ENCODE measurements around the gene FOXP1. TPM values are rescaled to one million over a fixed set of nuclear protein-coding genes. Genes with fewer than 3 reads are reported as not detected.

FOXP1 gene
- total RNA-seq, 1 experiment from 2014 or later, result 75.3 TPM

DNA sequence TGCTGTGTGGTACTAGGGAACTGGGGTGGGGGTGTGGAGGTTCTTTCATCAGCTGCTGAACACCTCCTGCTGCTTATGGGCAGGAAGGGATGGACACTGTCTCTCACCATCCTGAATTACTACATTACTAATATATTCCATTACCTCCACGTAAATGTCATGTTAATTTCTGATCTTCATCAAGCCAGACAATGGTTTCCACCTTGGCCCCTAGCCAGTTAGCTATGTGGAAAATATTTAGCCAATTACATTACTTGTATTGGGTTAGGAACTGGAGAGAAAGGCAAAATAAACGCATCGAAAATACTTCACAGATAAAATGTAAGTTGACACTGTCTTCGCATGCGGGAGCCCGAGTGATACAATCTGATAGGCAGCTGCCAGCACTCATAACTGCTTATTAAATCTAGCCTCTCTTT, 95.1 kb downstream of the FOXP1 start:
- H3K9me3 Mint-ChIP-seq, result peaks cover 5 to 12% of the 10 kb centered on the region in 2 experiments
- DNase-seq, result no peak
- H3K4me3 Mint-ChIP-seq, result no peak overlapping the region
- Histone ChIP-seq H3K27me3 (ENCODE audit: insufficient read depth, low read length) (no peaks in the 10 kb centered on the region), H2BK120ac (ENCODE audit: low read depth, low read length, poor library complexity, severe bottlenecking) (no peak overlapping the region), H3K4me1 (ENCODE audit: insufficient read depth, low read length) (no peaks in the 10 kb centered on the region; the same call in 1 of the 2 replicates), H4K20me1 (ENCODE audit: control insufficient read depth, insufficient read depth, insufficient read length) (no peaks in the 10 kb centered on the region), H2AFZ (ENCODE audit: low read length) (no peak overlapping the region), H3K4me2 (ENCODE audit: insufficient read depth, insufficient read length, low read length) (no peak overlapping the region), H3K56ac (ENCODE audit: insufficient read length, low read depth, low read length) (no peak overlapping the region), H3K14ac (ENCODE audit: insufficient read depth, low read length) (no peak overlapping the region), H3K4ac (ENCODE audit: low read depth, low read length) (no peak overlapping the region), H3K79me1 (ENCODE audit: insufficient read depth, low read depth, low read length, poor library complexity, severe bottlenecking) (no peaks in the 10 kb centered on the region), H3T11ph (ENCODE audit: low read length) (no peak overlapping the region), H2BK5ac (ENCODE audit: insufficient read length, low read length) (no peak overlapping the region), H3K9ac (ENCODE audit: extremely low read depth, insufficient read length, low read length) (no peak overlapping the region), H2BK15ac (ENCODE audit: low read depth, low read length) (no peak overlapping the region), H4K91ac (ENCODE audit: insufficient read length, low read depth, low read length) (no peak overlapping the region), H3K9me3 (ENCODE audit: control insufficient read depth, low read depth, low read length) (no peaks in the 10 kb centered on the region), H3K27ac (ENCODE audit: insufficient read length, low read depth, low read length) (no peak overlapping the region), H3K18ac (ENCODE audit: insufficient read length, low read depth, low read length) (no peak overlapping the region), H2BK12ac (ENCODE audit: insufficient read length, low read depth, low read length) (no peak overlapping the region), H4K8ac (replicated peaks; ENCODE audit: insufficient read length, low read depth, low read length) (no peak overlapping the region), H4K5ac (ENCODE audit: insufficient read length, low read depth, low read length) (no peak overlapping the region), H2BK20ac (ENCODE audit: low read depth, low read length, poor library complexity, severe bottlenecking) (no peak overlapping the region), H2AK5ac (ENCODE audit: insufficient read length, low read length) (no peak overlapping the region), H3K79me2 (ENCODE audit: insufficient read depth, low read length) (no peaks in the 10 kb centered on the region), H3K23me2 (ENCODE audit: insufficient read length, low read depth, low read length, poor library complexity, severe bottlenecking) (no peaks in the 10 kb centered on the region), H3K23ac (ENCODE audit: insufficient read length, low read depth, low read length) (no peak overlapping the region)
- no peak overlapping the region for H3K27ac Mint-ChIP-seq
- WGBS (ENCODE audit: extremely low coverage, insufficient read length, low lambda C conversion rate), result no CpG with 5 or more reads among the region's 6 CpGs
- H3K27me3 Mint-ChIP-seq (ENCODE audit: low read depth), result no peaks in the 10 kb centered on the region
- TF ChIP-seq, protein P1, sequence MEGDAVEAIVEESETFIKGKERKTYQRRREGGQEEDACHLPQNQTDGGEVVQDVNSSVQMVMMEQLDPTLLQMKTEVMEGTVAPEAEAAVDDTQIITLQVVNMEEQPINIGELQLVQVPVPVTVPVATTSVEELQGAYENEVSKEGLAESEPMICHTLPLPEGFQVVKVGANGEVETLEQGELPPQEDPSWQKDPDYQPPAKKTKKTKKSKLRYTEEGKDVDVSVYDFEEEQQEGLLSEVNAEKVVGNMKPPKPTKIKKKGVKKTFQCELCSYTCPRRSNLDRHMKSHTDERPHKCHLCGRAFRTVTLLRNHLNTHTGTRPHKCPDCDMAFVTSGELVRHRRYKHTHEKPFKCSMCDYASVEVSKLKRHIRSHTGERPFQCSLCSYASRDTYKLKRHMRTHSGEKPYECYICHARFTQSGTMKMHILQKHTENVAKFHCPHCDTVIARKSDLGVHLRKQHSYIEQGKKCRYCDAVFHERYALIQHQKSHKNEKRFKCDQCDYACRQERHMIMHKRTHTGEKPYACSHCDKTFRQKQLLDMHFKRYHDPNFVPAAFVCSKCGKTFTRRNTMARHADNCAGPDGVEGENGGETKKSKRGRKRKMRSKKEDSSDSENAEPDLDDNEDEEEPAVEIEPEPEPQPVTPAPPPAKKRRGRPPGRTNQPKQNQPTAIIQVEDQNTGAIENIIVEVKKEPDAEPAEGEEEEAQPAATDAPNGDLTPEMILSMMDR (conservative IDR thresholded peaks at IDR 0.05), result no peak
- peaks cover 19 to 30% (median 25%) of the 10 kb centered on the region in 3 experiments for H3K36me3 Mint-ChIP-seq (ENCODE audit: insufficient read depth in 1 of 3, low read depth in 3 of 3)
- H3K4me1 Mint-ChIP-seq, result peaks cover 20 to 21% of the 10 kb centered on the region in 2 experiments

Measured in H9 (cell line).